ENCODE results near the gene TAF4B. TPM values are rescaled to one million over a fixed set of nuclear protein-coding genes. Genes with fewer than 3 reads are reported as not detected.

The TAF4B gene
- total and polyA plus RNA-seq, 9 of the 15 experiments (the other 6 are each of a cell fraction or from before 2014, with no cell fraction given), result 4.5 to 25.3 (median 20.5) TPM

DNA sequence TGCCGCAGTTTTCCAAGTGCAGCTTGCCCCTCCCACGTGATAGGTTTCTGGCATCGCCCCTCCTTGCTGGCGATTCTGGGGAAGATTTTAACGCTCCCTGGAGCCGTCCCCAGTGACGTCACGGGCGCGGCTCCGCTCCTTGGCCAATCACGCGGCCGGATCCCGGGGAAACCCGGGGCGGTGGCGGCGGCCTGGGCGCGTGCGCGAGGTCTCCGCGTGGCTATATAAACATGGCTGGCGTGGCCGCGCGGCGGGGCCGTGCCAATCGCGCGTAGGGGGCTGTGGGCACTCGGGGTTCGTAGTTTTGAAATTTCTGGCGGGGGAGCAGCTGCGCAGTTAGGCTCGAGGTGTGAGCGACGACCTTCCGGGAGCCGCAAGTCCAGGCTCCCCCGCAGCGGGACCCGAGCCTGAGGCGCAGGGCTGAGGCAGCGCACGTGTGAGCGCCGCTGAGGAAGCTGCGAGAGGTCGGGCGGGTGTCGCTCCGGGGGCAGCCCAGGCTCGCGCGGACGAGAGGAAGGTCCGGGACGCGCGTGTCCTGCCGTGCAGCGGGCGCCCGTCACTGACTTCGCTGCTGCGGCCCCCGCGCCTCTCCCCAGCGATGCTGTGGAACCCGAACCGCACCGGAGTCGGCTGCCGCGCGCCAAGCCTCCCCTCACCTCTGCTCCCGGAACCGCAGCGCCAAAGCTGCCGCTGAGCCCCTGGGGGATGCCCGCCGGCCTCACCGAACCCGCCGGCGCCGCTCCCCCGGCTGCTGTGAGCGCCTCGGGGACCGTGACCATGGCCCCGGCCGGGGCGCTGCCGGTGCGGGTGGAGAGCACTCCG is at the start of gene TAF4B (continued):
- no peak for TF ChIP-seq CHAMP1 (IDR thresholded peaks at IDR 0.05)
- no peak for TF ChIP-seq ESRRA (IDR thresholded peaks at IDR 0.05; ENCODE audit: borderline replicate concordance, low read depth)
- TF ChIP-seq MAFG (tag; conservative IDR thresholded peaks at IDR 0.05), result no peak
- TF ChIP-seq SIN3B (IDR thresholded peaks at IDR 0.05; ENCODE audit: low read depth), result no peak
- peak; percentile 92 for TF ChIP-seq FIP1L1 (IDR thresholded peaks at IDR 0.05; ENCODE audit: low read depth, low read length, poor library complexity, severe bottlenecking)
- TF ChIP-seq ZNF133 (CRISPR knock-in tag; IDR thresholded peaks at IDR 0.05), result no peak
- TF ChIP-seq ARHGAP35 (IDR thresholded peaks at IDR 0.05; ENCODE audit: partially characterized antibody), result no peak
- TF ChIP-seq, protein P1, sequence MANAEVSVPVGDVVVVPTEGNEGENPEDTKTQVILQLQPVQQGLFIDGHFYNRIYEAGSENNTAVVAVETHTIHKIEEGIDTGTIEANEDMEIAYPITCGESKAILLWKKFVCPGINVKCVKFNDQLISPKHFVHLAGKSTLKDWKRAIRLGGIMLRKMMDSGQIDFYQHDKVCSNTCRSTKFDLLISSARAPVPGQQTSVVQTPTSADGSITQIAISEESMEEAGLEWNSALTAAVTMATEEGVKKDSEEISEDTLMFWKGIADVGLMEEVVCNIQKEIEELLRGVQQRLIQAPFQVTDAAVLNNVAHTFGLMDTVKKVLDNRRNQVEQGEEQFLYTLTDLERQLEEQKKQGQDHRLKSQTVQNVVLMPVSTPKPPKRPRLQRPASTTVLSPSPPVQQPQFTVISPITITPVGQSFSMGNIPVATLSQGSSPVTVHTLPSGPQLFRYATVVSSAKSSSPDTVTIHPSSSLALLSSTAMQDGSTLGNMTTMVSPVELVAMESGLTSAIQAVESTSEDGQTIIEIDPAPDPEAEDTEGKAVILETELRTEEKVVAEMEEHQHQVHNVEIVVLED (CRISPR knock-in tag; IDR thresholded peaks at IDR 0.05), result peak; percentile 61
- TF ChIP-seq SMARCA4 (IDR thresholded peaks at IDR 0.05), result no peak
- TF ChIP-seq ZNF146 (CRISPR knock-in tag; IDR thresholded peaks at IDR 0.05; ENCODE audit: unreplicated experiment), result no peak
- no peak for TF ChIP-seq KLF6 (CRISPR knock-in tag; IDR thresholded peaks at IDR 0.05; ENCODE audit: borderline replicate concordance)
- peak; percentile 54; the same call in 1 of the 2 replicates for TF ChIP-seq ATF2 (CRISPR knock-in tag; IDR thresholded peaks at IDR 0.05)
- no peak for TF ChIP-seq CBFA2T3 (IDR thresholded peaks at IDR 0.05)
- TF ChIP-seq KAT7 (CRISPR knock-in tag; IDR thresholded peaks at IDR 0.05; ENCODE audit: borderline replicate concordance), result no peak; the same call in 1 of the 2 replicates
- TF ChIP-seq THRAP3 (IDR thresholded peaks at IDR 0.05; ENCODE audit: borderline replicate concordance), result no peak
- no peak for TF ChIP-seq TCF7L2 (IDR thresholded peaks at IDR 0.05; ENCODE audit: low read depth, low read length)
- peak; percentile 73; the same call in 1 of the 2 replicates for TF ChIP-seq ZNF766 (CRISPR knock-in tag; conservative IDR thresholded peaks at IDR 0.05)
- no peak for TF ChIP-seq ZFP1 (CRISPR knock-in tag; IDR thresholded peaks at IDR 0.05)
- TF ChIP-seq BRD9 (IDR thresholded peaks at IDR 0.05; ENCODE audit: low read depth, partially characterized antibody), result no peak
- TF ChIP-seq NFIC (IDR thresholded peaks at IDR 0.05), result peak; percentile 36; the same call in 1 of the 2 replicates
- no peak for TF ChIP-seq ZNF316 (IDR thresholded peaks at IDR 0.05)
- 0 out of 2 replicates have a peak, but pooled peaks have one; percentile 57 for TF ChIP-seq RBM14 (IDR thresholded peaks at IDR 0.05; ENCODE audit: borderline replicate concordance, insufficient read depth, low read depth, low read length)
- TF ChIP-seq ZNF384 (IDR thresholded peaks at IDR 0.05; ENCODE audit: low read depth, low read length), result no peak
- TF ChIP-seq FOXA3 (CRISPR knock-in tag; conservative IDR thresholded peaks at IDR 0.05 in 1 of 2, IDR thresholded peaks at IDR 0.05 in 1 of 2), result peak in 1 of 2 experiments; percentile 83; a peak in 2 of 4 replicates
- TF ChIP-seq ZNF324 (CRISPR knock-in tag; IDR thresholded peaks at IDR 0.05), result no peak
